ENCODE results near the gene SLC2A4RG. TPM values are rescaled to one million over a fixed set of nuclear protein-coding genes. Genes with fewer than 3 reads are reported as not detected.
A peak's percentile ranks its signal among the peaks of the same experiment; 100 is the strongest.

SLC2A4RG gene
- total and polyA plus RNA-seq, 2 of the 13 experiments (the other 11 are each of a cell fraction or from before 2014, with no cell fraction given): 91.4 to 95.9 TPM

GRCh38 chr20:63743210-63743970 lies 3.8 kb downstream of the SLC2A4RG start (continued):
- no peak for TF ChIP-seq ZNF609 (CRISPR knock-in tag; IDR thresholded peaks at IDR 0.05; ENCODE audit: borderline replicate concordance)
- no peak for TF ChIP-seq NR1H2 (CRISPR knock-in tag; IDR thresholded peaks at IDR 0.05; ENCODE audit: borderline replicate concordance, low read depth)
- TF ChIP-seq FOSL2 (CRISPR knock-in tag; IDR thresholded peaks at IDR 0.05): no peak
- TF ChIP-seq TAF15 (IDR thresholded peaks at IDR 0.05; ENCODE audit: low read depth, low read length, poor library complexity, severe bottlenecking): peak; percentile 72
- TF ChIP-seq AGO2 (optimal IDR thresholded peaks at IDR 0.05; ENCODE audit: low read depth, low read length): peak; percentile 94
- TF ChIP-seq ZNF224 (CRISPR knock-in tag; IDR thresholded peaks at IDR 0.05): no peak
- TF ChIP-seq RBFOX2 (IDR thresholded peaks at IDR 0.05; ENCODE audit: low read depth, low read length): peak; percentile 60
- peak; percentile 54; the same call in 1 of the 2 replicates for TF ChIP-seq ZBTB33 (CRISPR knock-in tag; IDR thresholded peaks at IDR 0.05)
- no peak for TF ChIP-seq DBP (CRISPR knock-in tag; IDR thresholded peaks at IDR 0.05; ENCODE audit: not compliant biosample characterization)

Measured in HepG2 (cell line).